Embryonic facial prominence (tissue), 1 donor: Measurements from ENCODE around the gene FAM131A.

Source experiments
- DNase-seq: peaks from one replicate; pipeline ENCODE4 v3.0.0-alpha.2; 2016; ENCODE audit errors: extremely low spot score

Gene FAM131A

GRCh38 chr3:184357248-184358123 lies 20.1 kb downstream of the FAM131A start:
- no peak for DNase-seq

GRCh38 chr3:184358124-184358767 lies 20.8 kb downstream of the FAM131A start:
- no peak for DNase-seq

GRCh38 chr3:184358921-184359350 lies 21.5 kb downstream of the FAM131A start:
- no peak for DNase-seq

- DNase-seq: no peak
Observed at GRCh38 chr3:184359610-184360009, 22.2 kb downstream of the FAM131A start.

- no peak for DNase-seq
Observed at GRCh38 chr3:184360070-184360928, 22.9 kb downstream of the FAM131A start.

GRCh38 chr3:184360929-184361531 lies 23.6 kb downstream of the FAM131A start:
- no peak for DNase-seq

GRCh38 chr3:184361532-184361931 lies 24.1 kb downstream of the FAM131A start, which contains the start of the genes CLCN2 and POLR2H:
CLCN2 (minus strand) TSS chr3:184361605; CDS start chr3:184361479, 126 bp downstream.
POLR2H (plus strand) TSS chr3:184361710; CDS start chr3:184363493, 1,783 bp downstream.
- DNase-seq: no peak

- no peak for DNase-seq
Observed at GRCh38 chr3:184361932-184362667, 24.7 kb downstream of the FAM131A start.

DNA sequence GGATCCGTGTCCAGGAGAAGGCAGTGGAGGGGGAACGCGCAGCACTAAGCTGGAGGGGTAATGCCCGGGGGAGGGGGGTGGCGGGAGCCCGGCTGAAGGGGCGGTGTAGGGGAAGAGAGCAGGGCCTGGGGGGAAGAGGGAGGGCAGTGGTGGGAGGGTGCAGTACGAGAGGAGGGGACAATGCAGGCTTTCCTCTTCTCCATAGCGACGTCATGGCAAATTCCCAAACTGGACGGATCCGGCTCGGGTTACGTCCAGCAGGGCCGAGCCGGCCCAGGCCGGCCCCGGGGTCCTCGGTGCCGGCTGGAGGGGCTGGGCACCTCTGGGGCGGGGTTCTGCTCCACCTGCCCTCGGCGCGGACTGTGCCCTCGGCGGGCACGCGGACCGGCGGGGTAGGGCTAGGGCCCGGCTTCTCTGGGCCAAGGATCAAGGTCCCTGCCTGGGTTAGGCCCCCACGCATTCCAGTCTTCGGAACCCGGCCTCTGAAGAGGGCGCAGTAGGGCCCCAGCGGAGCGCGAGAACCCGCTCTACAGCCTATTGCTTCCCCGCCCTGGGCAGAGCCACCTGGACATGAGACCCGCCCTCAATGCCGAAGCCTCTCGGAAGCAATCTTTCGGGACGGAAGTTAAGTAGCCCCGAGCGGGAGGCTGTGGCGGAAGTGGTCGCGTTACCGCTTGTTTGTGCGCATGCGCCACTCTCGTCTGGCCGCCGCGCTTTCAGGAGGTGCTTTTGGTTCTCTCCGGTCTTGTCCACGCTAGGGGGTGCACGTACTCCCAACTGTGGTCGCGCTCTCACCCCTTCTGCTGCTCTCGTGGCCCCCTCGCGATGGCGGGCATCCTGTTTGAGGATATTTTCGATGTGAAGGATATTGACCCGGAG lies 25.5 kb downstream of the FAM131A start:
- DNase-seq: peak; percentile 96

- DNase-seq: peak; percentile 61
Observed at GRCh38 chr3:184366619-184367289, 29.4 kb downstream of the FAM131A start.

- no peak for DNase-seq
Observed at GRCh38 chr3:184368116-184368515, 30.7 kb downstream of the FAM131A start.

DNA sequence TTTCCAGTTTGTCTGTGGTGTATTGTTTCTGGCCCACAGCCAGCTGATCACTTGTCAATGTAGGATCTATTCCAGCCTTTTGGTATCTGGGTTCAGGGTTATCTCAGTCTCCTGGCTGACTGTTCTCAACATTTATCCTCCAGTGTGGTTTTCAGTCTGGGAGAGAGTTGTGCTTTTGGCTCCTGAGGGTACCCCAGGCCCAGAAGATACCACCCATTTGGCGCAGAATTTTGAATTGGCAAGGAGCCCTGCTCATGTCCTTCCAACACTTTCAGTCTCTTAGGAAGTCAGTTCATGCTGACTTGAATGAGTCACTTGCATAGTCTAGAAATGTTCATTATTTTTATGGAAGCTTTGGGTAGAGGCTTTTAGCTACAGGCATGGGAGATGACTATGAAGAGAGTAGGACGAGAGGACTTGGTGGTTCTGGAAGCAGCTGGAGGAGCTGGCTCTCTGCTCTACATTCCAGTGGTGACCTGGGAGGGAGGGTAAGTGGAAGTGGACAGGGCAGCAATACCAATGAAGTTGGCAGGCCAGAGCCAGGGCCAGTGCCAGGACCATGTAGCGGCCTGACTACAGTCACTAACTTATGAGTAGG lies 31.3 kb downstream of the FAM131A start:
- no peak for DNase-seq

DNA sequence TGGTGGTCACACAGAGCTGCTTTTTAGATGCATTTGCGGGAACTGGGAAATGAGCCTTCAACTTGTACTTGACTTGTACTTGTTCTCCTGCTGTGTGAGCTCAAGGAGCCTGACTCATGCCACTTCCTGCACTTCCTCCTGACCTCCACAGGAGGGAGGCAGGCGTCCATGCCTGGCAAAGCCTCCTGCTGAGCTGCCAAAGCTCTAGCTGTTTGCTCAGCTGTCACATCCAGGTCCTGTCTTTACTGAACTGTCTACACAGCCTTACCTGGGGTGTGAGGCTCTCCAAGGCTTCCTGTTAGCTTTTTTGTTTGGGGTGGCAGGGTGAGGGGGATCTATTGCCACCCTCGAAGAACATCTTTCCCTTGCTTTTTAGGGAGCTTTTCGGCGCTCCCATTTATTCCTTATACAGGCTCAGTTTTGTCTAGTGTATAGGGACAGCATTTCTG lies 34.2 kb downstream of the FAM131A start:
- DNase-seq: peak; percentile 67

GRCh38 chr3:184372296-184372821 lies 35.0 kb downstream of the FAM131A start:
- DNase-seq: no peak

DNA sequence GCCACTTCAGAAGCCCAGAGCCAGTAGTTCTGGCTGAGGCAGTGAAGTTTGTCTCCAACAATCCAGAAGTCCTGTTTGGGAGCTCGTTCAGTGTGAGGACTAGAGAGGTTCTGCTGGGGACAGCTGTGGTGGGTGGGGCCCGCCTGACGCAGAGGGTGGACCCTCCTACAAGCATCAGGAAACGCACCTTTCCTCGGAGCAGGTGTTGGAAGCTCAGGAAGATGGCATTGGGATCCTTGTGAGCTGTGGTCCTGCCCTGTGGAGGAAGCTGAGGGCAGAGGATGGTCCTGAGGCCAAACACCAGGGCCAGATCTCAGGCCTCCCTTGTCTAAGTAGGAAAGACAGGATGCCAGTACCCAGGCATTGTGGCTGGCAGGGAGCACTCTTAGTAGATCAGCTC lies 35.5 kb downstream of the FAM131A start:
- no peak for DNase-seq

GRCh38 chr3:184373422-184373821 lies 36.0 kb downstream of the FAM131A start:
- DNase-seq: no peak

DNA sequence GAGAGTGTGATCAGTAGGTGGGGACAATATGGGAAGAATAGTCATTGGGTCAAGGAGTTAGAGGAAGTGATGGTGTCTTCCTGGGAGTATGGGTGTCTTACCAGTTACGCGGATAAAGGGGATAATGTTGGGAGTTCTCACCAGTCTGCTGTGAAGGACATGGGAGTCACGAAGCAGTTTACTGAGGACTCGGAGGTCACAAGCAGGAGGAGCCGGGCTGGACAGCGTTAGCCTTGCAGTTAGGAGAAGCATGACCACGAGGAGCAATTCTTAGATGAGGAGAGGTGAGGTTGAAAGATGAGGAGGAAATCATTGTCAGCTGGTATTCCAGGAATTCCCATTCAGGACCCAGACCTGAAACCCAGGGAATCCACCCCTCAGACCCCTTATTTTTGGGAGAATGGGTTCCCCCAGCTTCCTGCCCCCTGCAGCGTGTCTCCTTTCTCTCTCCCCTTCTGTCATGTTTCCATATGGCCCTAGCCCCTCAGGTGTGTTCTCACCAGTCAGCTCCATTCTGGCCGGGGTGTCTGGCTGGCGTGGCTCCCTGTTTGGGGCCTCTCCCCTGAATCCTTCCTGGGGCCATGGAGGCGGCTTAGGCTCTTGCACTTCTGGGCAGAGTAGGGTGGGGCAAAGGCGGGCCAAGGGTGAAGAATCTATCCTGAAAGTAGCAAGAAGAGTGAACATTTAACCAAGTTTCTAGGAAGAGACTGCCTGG lies 38.5 kb downstream of the FAM131A start:
- no peak for DNase-seq

DNA sequence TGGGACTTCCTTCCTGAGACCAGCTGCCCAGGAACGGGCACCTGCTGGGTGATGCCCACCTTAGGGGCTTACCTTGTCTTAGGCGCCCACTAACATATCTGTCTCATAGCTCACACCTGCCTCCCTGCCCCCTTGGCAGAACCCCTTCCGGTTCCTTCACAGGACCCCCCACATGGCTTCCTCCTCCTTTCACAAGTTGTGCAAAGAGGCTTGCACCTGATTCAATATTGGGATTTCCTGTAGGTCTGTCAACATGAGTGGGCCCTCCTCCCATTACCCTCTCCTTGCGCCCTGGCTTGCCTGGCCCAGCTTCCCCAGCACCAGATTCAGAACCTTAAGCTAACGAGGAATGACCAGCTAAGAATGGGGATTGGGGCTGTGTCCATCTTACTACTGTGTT lies 40.0 kb downstream of the FAM131A start:
- DNase-seq: no peak
